Ovary (tissue), 3 donors: ENCODE results near the gene HINT3.

Experiments used
- CTCF ChIP-seq, 3 donors: fragments of 450-650 bp in 2 of 3; fragments of 200-600 bp in 1 of 3; IDR thresholded peaks; one replicate each; pipeline versions ENCODE4 v1.5.1 to v1.8.0; 2016 to 2022; ENCODE audit warnings: antibody characterized with exemption in 3 of 3, mild to moderate bottlenecking in 1 of 3
- EP300 ChIP-seq: sonication (generic); formaldehyde crosslinking; IDR thresholded peaks from one replicate; pipeline ENCODE4 v1.6.1; 2017; ENCODE audit warnings: antibody characterized with exemption
- POLR2A ChIP-seq: fragments of 450-650 bp; IDR thresholded peaks from one replicate; pipeline ENCODE4 v1.6.1; 2017; ENCODE audit warnings: antibody characterized with exemption, mild to moderate bottlenecking, moderate library complexity
- donor health status: DM: no; HTN: no; CAD: no.

DNA sequence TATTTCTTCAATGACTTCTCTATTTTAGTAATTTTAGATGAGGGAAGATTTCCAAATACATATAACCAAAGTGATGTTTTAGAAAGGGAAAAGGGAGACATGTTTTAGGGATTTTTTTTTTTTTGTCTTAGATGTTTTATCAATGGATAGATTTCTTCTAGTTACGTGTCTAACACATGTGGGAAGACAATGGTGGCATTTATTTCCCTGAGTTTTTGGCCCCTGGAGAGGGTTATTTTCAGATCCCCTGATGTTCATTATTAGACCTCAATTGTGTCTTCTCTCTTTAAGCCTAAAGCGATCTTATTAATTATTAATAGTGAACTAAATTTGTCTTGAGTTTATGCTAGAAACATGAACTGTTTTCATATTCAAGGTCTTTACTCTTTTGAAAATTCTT lies 60.0 kb downstream of the HINT3 start:
- TF ChIP-seq POLR2A (no peak), CTCF (IDR thresholded peaks at IDR 0.05) (no peak), EP300 (no peak)
